Esophagus muscularis mucosa (tissue), 4 donors: Measurements from ENCODE around the gene DGCR8.

Experiments
- EP300 ChIP-seq: sonication (generic); formaldehyde crosslinking; IDR thresholded peaks from one replicate; pipeline ENCODE4 v1.6.1; 2017; ENCODE audit warnings: antibody characterized with exemption
- POLR2A ChIP-seq: fragments of 450-650 bp; IDR thresholded peaks from one replicate; pipeline ENCODE4 v1.6.1; 2017; ENCODE audit warnings: antibody characterized with exemption, moderate library complexity, mild to moderate bottlenecking, low read depth
- TF ChIP-seq, protein P1 (sequence below), 3 experiments: fragments of 200-600 bp in 2 of 3; fragments of 450-650 bp in 1 of 3; sonication (generic) in 2 of 3; IDR thresholded peaks; one replicate each; pipeline ENCODE4 v1.5.1; 2017 to 2019; ENCODE audit warnings: antibody characterized with exemption in 3 of 3, mild to moderate bottlenecking in 2 of 3, moderate library complexity in 1 of 3

DNA sequence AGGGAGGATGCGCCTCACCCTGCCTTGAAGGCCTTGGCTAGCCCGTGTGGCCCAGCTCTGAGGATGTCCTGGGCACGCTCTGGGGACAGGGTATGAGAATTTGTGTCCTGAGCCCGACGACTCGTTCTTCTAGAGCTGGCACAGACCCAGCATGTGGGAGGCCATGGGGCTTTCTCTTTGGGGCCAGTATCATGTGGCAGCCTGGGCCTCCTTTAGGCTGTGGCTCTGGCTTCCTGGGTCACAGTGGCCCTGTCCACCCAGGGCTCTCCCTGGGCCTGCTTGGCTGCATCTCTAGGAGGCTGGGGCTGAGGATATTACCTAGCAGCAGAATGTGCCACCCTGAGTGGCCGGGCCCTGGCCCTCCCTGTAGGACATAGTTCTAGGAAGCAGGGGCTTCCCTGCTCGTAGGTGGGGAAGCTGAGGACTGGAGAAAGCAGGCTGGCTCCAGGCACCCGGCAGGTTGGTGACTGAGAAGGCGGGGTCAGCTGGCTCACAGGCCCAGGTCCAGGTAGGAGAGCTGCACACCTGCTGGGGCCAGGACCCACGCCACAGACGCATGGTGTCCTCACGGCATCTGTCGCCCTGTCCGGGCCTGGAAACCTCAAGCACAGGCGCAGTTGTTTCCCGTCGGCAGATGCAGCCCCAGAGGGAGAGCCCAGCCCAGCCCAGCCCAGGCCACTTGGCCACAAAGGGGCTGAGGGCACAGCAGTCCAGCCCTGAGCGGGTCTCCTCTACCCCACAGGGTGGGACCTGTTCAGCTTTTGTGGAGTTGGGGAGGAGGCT is 64.0 kb downstream of the DGCR8 start:
- TF ChIP-seq, protein P1, sequence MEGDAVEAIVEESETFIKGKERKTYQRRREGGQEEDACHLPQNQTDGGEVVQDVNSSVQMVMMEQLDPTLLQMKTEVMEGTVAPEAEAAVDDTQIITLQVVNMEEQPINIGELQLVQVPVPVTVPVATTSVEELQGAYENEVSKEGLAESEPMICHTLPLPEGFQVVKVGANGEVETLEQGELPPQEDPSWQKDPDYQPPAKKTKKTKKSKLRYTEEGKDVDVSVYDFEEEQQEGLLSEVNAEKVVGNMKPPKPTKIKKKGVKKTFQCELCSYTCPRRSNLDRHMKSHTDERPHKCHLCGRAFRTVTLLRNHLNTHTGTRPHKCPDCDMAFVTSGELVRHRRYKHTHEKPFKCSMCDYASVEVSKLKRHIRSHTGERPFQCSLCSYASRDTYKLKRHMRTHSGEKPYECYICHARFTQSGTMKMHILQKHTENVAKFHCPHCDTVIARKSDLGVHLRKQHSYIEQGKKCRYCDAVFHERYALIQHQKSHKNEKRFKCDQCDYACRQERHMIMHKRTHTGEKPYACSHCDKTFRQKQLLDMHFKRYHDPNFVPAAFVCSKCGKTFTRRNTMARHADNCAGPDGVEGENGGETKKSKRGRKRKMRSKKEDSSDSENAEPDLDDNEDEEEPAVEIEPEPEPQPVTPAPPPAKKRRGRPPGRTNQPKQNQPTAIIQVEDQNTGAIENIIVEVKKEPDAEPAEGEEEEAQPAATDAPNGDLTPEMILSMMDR (IDR thresholded peaks at IDR 0.05) = no peak
- TF ChIP-seq POLR2A (no peak), EP300 (no peak)
